Mammary epithelial cell (primary cell): ENCODE data around the gene GDPD1.
"Not testable (repeated sequence)": the region's sequence is repeated elsewhere in the genome, so short reads cannot be mapped to it uniquely, and the experiment has no call there.

Experiments used
- CTCF ChIP-seq, 2 donors: IDR thresholded peaks in 1 of 2; conservative IDR thresholded peaks in 1 of 2; 2 replicates each; pipeline ENCODE4 v1.5.1; 2011 to 2012; ENCODE audit warnings: inconsistent platforms in 2 of 2, low read length in 2 of 2, mild to moderate bottlenecking in 2 of 2, control low read depth in 1 of 2, low read depth in 1 of 2; ENCODE audit not compliant: insufficient read depth in 1 of 2; ENCODE audit errors: extremely low read depth in 1 of 2
- EZH2 ChIP-seq: IDR thresholded peaks from 2 replicates; pipeline ENCODE4 v1.6.1; 2012; ENCODE audit warnings: low read length, inconsistent platforms, borderline replicate concordance

- not testable (repeated sequence) for TF ChIP-seq CTCF (conservative IDR thresholded peaks at IDR 0.05 in 1 of 2, IDR thresholded peaks at IDR 0.05 in 1 of 2; ENCODE audit: extremely low read depth in 1 of 2, insufficient read depth in 1 of 2, low read depth in 1 of 2, low read length in 2 of 2); EZH2
Observed at GRCh38 chr17:59228588-59228987, 8.3 kb downstream of the GDPD1 start.
